GM21786 (cell line): ENCODE results near the gene PIGQ.

Source experiments
- ATAC-seq: cut with Tn5 transposase; IDR thresholded peaks from one replicate; pipeline ENCODE4 v1.9.1; 2021; ENCODE audit not compliant: unreplicated experiment

PIGQ gene

DNA sequence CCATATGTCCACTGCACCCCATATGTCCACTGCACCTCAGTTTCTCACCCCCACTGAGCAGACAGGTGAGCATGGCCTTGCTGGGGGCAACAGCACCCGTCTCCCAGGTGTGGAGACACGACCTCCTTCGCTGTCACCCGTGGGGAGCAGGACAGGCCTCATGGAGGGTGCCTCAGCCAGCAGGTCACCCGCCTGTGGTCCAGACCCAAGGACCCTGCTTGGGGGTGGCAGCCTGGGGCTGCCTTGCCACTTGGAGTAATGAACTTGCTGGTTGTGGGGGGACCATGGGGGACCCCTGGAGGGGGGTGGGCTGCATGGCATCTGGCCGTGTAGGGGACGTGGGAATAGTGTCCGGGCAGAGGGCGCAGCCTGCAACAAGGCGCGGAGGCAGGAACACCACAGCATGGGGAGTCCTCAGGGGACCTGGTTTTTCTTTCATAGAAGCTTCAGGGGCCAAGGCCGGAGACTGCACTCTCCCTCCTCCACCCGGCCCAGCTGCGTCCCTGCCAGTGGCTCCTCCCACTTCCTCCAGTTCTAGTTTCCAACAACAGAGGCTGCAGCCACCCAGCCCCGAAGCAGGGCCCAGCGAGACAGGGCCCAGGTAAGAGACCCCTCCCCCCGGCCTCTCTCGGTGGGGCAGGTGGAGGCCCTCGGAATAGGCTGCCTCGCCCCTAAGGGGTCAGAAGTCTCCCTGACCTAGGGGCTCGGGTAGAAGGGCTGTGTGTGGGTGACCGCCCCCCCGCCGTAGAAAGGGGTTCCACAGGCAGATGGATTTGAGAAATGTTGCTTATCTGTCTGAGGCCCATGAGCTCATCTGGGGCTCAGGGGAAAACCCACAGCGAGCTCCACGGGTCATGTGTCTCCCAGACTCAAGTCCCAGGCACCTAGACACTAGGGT, 3.0 kb upstream of the PIGQ start, which contains the start of gene NHLRC4:
Gene NHLRC4 (plus strand): TSS at position 531 of the 898 bp plus-strand sequence. CDS start 1,043 bp downstream, outside the sequence.
- peak; percentile 59 for ATAC-seq

DNA sequence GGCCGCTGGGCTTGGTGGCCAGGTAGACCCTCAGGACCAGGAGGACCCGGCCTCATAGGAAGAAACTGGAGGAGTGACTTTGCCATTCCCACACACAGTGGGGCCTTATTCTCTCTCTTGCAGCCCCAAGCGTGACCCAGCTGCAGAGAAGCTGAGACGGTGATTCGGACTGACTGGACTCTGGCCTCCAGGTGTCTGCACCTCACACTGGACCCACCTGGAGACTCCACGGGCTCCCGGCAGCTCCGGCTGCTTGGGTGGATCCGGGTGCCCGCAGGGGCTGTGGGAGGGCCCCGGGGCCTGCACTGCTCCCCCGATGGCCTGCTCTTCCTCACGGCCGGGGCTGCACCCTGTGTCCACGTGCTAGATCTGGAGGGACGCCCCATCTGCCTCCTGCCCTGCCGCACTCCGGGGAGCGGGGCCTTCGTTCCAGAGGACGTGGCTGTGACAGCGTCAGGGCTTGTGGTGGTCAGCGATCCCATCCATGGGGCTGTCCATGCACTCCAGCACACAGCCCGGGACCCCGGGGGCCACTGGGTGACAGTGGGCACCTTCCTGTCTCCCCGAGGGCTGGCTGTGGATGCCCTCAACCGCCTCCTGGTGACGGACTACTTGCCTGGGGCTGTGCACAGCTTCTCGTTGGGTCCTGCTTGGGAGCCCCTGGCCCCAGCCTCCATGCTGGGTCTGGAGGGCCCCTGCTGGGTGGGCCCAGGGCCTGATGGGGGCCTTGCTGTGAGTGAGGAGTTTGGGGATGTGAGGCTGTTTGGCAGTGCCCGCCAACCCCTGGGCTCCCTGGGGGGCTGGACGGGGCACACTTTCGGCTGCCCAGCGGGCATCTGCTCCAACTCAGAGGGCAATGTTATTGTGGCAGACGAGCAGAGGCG, 2.2 kb upstream of the PIGQ start:
- ATAC-seq = no peak

DNA sequence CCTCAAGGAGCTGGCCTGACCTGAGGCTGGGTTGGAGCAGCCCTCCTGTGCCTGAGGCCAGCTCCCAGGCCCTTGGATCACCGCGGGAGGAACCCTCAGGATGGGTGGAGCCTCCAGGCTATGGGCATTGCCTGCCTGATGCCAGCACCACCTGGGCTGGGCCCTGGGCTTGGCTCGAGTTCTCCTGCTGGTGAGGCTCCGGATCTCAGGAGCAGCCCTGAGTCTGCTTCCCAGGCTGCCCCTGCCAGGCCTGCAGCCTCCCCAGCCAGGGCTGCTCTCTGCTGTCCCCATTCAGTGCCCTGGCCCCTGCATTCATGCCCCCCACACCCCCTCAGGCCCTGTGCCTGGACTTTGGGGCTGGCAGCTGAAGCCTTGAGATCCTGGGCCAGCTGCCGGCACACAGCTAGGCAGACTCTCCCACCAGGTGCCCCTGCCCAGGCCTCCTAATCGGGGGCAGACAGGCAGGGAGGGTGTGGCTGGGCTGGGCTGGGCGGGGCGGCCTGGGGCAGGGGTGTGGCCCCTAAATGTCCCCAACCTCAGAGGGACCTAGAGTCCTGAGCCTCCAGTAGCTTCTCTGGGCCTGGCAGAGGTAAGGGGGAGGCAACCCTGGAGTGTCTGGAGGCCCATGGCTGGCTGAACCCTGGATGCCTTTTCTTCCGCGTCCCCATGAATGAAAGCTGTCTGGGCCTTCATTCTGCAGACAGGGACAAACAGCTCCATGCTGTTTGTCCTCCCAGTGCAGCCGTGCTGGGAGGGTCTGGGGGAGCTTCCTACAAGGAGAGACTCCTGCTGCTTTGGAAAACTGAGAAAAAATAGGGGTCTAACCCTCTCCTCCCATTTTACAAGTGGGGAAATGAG, 1.1 kb upstream of the PIGQ start:
- no peak for ATAC-seq

DNA sequence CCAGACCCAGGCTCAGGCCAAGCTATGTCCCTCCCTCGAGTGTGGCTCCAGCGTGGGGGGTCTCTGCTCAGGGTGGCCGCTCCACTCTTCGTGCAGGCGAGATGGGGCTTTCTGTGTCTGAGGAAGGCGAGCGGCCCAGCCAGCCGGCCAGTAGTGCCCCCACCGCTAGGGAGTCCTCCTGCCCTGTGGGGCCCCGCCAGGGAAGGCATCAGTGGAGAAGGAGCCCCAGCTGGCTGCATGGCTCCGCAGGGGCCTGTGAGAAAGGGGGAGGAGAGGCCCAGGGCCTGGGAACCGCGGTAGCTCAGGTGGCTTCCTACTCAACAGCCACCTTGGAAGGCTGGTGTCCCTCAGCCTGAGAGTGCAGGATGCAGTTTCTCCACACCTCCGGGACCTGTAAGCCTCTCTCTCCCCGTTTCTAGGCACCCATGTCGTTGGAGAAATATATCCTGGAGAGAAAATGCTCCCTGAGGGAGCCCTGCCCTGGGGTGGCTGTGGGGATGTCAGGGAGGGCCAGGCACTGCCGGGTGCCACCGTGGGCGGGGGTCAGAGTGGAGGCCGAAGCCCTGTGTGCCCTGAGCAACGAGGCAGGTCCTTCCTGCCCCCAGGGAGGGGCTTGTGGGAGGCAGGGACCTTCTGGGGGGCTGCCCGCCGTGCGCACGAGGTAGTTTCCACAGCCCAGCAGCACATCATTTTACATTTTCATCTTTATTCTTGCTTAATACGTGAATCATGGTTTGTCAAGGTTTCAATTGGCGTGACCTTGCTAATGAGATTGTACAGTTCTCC, 3.3 kb downstream of the PIGQ start:
- no peak for ATAC-seq

DNA sequence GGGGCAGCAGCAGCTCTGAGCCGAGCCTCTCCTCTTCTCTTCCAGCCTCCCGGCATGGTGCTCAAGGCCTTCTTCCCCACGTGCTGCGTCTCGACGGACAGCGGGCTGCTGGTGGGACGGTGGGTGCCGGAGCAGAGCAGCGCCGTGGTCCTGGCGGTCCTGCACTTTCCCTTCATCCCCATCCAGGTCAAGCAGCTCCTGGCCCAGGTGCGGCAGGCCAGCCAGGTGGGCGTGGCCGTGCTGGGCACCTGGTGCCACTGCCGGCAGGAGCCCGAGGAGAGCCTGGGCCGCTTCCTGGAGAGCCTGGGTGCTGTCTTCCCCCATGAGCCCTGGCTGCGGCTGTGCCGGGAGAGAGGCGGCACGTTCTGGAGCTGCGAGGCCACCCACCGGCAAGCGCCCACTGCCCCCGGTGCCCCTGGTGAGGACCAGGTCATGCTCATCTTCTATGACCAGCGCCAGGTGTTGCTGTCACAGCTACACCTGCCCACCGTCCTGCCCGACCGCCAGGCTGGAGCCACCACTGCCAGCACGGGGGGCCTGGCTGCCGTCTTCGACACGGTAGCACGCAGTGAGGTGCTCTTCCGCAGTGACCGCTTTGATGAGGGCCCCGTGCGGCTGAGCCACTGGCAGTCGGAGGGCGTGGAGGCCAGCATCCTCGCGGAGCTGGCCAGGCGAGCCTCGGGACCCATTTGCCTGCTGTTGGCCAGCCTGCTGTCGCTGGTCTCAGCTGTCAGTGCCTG, 4.4 kb downstream of the PIGQ start:
- no peak for ATAC-seq

DNA sequence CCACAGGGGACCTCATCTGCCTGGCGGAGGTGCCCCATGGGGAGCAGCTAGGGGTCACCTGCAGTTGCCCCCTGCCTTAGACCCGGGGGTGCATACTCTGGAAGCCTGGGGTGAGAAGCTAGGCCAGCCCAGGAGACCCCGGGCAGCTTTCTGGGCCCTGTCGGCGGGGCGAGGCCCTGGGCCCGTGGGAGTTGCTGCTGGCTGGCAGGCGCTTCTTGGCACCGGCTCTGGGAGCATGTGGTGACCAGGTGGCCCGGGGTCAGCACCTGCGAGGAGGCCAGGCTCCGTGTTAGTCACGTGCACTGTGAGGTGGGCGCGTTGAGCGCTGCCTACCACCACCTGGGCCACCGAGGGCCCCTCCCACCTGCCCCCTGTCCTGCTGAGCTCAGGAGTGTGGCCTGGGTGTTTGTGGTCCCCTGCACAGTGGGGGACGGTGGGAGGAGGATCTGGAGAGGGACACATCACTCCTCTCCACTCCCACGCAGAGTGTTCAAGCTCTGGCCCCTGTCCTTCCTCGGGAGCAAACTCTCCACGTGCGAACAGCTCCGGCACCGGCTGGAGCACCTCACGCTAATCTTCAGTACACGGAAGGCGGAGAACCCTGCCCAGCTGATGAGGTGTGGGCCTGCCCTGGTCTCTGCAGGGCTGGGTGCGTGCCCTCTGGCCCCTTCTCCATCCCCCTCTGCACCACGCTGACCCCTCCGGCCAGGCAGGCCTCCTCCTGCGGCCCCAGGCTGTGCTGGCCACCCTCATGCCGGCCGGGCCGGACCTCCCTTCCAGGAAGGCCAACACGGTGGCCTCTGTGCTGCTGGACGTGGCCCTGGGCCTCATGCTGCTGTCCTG, 5.8 kb downstream of the PIGQ start:
- no peak for ATAC-seq

DNA sequence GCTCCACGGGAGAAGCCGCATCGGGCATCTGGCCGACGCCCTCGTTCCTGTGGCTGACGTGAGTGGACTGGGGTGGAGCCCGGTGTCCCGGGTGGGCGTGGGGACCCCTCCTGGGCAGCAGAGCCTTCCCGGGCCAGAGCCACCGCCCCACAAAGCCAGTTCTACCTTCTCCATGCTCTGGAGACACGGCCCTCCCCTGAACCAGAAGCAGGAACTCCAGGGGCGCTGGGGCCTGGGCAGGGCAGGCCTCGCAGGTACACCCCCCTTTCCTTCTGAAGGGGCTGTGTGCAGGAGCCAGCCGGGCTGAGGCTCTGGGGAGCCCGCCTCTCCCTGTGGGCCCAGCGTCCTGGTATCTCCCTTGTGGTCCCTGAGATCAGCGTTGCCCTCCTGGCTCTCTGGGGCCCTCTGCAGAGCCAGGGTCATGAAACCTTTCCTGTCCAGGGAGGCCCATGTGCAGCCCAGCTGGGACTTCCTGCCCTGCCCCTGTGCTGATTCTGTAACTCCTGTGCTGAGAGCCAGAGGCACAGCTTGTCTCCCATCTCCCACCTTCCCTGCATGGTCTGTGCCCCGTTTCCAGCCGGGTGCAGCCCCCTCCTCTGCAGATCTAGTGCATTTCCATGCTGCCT, 6.5 kb downstream of the PIGQ start:
- ATAC-seq = no peak

DNA sequence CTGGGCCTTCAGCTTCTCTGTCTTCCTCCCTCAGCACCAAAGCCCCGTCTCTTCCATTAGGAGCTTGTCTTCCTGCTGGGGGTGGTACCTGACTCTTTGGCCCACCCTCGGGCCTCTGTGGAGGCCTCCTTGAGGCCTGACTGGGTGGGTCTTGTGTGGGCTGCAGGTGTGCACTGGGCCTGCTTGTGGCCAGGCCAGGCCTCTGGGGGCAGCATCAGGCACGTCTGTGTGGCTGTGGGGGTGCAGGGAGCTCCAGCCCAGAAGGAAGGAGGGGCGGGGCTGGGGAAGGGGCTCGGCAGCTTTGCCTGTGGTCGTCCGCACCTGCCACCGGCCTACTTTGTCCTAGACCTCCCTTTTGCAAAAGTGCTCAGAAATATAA, 7.0 kb downstream of the PIGQ start:
- ATAC-seq = no peak

DNA sequence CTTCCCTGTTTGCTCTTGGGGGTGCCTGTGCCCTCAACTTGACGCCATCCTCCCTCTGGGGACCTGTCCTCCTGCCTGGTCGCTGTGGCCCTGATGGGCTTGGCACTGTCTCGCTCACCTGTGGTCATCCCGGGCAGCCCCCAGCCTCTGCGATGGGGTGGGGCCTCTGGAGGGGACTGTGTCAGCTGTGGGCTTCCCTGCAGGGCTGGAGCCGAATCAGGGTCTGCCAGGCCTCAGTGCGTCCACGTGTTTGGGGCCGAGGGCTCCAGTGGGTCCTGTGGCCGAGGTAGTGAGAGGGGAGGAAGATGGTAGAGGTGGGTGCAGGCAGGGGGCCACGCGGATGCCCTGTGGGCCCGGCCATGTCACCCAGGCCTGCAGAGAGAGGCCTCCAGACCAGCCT, 8.0 kb downstream of the PIGQ start:
- ATAC-seq = no peak

DNA sequence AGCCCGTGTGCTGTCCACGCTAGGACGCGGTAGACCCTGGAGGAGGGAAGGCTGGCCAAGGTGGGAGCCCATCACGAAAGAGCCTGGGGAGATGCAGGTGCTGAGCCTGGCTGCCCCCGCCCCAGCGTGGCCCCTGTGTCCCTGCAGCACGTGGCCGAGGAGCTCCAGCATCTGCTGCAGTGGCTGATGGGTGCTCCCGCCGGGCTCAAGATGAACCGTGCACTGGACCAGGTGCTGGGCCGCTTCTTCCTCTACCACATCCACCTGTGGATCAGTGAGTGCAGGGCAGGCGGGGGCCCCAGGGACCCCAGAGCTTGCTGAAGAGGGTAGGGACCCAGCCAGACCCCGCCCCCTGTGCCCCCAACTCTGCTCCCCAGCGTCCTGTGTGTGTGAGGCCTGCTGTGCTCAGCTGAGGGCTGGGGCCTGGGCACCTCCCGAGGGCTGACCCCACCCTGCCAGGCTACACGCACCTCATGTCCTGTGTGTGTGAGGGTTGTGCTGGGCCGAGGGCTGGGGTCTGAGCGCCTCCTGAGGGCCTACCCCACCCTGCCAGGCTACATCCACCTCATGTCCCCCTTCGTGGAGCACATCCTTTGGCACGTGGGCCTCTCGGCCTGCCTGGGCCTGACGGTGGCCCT, 8.6 kb downstream of the PIGQ start:
- no peak for ATAC-seq

DNA sequence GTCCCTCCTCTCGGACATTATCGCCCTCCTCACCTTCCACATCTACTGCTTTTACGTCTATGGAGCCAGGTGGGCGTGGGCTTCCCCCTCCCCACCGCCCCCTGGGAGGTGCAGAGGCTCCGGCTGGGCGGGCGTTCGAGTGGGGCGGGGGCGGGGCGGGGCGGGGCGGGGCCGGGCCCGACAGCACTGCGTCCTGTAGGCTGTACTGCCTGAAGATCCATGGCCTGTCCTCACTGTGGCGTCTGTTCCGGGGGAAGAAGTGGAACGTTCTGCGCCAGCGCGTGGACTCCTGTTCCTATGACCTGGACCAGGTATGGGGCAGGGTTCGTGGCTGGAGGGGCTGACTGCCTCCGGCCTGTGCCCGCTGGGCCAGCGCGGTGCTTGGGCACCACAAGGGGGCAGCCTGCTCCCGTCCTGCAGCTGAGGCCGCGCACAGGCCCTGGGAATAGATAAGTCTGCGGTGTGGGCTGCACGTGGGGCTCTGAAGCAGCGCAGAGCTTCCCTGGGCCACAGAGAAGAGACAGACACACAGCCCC, 9.2 kb downstream of the PIGQ start:
- no peak for ATAC-seq

DNA sequence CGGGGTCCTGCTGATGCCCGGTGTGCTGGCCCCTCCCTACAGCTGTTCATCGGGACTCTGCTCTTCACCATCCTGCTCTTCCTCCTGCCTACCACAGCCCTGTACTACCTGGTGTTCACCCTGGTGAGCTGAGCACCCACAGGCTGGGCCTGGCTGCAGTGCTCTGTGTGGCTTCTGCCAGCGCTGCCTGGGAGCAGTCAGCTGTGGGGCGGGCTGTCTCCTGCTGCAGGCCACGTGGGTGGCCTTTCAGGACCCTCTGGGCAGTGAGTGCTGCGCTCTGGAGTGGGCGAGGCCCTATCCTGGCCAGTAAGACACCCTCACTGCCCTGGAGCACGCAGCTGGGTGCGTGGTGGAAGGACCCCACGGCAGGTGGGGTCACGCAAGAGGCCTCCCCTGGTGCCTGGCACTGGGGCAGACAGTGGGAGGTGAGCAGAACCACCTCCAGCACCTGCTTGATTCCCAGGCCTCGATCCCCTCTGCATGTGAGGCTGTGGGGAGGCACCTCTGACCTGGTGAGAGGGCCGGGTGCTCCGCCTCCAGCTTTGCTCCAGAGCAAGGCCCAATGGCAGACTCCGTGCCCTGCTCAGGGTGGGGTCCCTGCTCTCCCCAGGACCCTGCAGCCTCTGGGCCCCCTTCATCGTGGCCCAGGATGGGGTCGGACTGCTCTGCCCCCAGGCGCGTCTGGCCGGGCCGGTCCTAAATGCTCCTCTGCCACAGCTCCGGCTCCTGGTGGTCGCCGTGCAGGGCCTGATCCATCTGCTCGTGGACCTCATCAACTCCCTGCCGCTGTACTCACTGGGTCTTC, 10.6 kb downstream of the PIGQ start:
- no peak for ATAC-seq

DNA sequence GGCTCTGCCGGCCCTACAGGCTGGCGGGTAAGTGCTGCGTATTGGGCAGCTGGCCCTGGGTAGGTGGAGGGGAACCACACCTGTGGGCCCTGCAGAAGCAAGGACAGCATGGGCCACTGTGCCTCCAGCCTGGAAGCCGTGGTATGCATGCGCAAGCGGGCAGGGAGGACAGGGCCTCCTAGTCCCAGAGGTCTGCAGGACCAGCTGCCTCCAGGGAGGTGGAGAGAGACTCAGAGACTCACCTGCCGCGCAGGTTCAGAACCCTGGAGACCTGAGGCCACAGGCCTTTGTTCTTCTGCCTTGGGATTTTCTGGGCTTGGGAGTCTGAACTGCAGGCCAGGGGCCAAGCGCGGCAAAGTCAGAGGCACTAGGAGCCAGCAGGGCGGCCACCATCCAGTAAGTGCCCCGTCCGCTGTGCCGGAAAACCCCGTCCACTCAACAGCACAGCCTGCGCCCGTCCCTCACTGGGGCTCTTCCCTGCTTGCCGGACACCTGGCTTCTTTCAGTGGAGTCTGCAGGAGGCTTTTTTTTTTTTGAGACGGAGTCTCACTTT, 11.3 kb downstream of the PIGQ start:
- ATAC-seq = no peak

DNA sequence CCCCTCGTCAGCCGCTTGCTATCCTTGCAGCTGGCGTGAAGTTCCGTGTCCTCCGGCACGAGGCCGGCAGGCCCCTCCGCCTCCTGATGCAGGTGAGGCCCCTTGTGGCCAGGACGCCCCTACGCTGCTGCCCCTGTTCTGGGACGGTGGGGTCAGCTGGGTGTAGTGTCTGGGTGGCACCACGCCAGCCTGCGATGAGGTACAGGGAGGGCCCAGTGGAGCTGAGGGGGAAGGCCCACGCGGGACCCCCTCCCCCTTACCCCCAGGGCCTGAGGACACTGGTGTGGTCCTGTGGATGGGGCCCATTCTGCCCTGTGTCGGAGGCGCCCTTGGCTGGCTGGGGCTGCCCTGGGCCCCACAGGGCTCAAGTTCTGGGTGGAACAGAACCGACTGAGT, 12.4 kb downstream of the PIGQ start:
- no peak for ATAC-seq

DNA sequence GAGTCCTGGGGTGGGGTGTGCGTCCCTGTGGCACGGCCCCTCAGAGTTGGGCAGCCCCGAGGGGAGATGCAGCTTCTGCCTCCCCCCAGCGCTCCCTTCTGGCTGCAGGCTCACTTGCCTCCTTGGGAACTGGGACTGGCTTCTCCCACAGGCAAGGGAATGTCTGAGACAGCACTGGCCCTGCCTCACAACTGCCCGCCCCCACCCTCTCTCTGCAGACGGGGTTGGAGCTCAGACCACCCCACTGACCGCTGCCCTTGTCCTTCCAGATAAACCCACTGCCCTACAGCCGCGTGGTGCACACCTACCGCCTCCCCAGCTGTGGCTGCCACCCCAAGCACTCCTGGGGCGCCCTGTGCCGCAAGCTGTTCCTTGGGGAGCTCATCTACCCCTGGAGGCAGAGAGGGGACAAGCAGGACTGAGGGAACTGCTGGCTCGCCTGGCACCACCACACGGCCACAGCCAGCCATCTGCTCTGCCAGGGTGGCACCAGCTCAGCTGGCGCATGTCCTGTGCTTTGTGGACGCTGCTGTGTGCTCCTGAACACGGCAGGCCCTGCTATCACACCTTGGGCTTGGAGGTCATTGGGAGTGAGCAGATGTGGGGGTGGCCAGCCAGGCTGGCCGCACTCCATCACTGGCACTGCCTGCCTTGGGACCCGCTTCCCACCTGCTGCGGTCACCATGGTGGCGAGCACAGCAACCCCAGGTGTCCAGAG, 13.0 kb downstream of the PIGQ start:
- no peak for ATAC-seq

DNA sequence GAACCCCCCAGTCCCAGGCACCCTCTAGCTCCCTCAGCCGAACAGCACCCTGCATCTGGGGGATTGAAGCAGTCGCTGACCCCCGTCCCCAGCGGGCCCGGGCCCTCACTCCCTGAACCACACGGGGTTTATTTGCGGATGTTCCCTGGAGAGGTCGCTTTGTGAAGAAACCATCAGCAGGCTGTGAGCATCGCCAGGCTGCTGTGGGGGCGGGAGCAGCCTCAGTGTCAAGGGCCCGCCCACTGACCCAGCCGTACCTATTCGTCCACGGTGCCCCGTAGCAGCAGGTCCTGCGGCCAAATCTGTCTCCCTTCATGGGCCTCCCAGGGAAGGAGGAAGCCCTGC, 13.7 kb downstream of the PIGQ start:
- ATAC-seq = no peak
